GM19238 (cell line): Measurements from ENCODE around the gene HNRNPA3.

Experiments
- DNase-seq: peaks from one replicate; pipeline ENCODE4 v3.0.0; 2011; ENCODE audit warnings: low spot score; ENCODE audit not compliant: insufficient read length

The HNRNPA3 gene

GRCh38 chr2:177271981-177272666 is 59.5 kb downstream of the HNRNPA3 start:
- DNase-seq, result no peak

- DNase-seq, result no peak
Observed at GRCh38 chr2:177272765-177273164, 60.2 kb downstream of the HNRNPA3 start.

- no peak for DNase-seq
Observed at GRCh38 chr2:177273408-177273807, 60.8 kb downstream of the HNRNPA3 start.
